HG02678 (cell line): ENCODE measurements around the gene NXF1.
"Not testable (repeated sequence)": the region's sequence is repeated elsewhere in the genome, so short reads cannot be mapped to it uniquely, and the experiment has no call there.

Experiments used
- ATAC-seq: cut with Tn5 transposase; IDR thresholded peaks from one replicate; pipeline ENCODE4 v1.9.1; 2021; ENCODE audit warnings: mild to moderate bottlenecking, moderate library complexity; ENCODE audit not compliant: unreplicated experiment

The NXF1 gene

GRCh38 chr11:62805076-62805892, at the start of gene NXF1:
NXF1 (minus strand) TSS chr11:62805440; CDS start chr11:62805356, 84 bp downstream.
- ATAC-seq: peak; percentile 87

- ATAC-seq: no peak
Observed at GRCh38 chr11:62854013-62854824, 49.0 kb upstream of the NXF1 start.

GRCh38 chr11:62853279-62853965, 48.2 kb upstream of the NXF1 start:
- no peak for ATAC-seq

GRCh38 chr11:62852523-62853188, 47.4 kb upstream of the NXF1 start:
- no peak for ATAC-seq

GRCh38 chr11:62851807-62852522, 46.7 kb upstream of the NXF1 start:
- ATAC-seq: no peak

- ATAC-seq: no peak
Observed at GRCh38 chr11:62850911-62851806, 45.9 kb upstream of the NXF1 start.

- no peak for ATAC-seq
Observed at GRCh38 chr11:62847767-62848314, 42.6 kb upstream of the NXF1 start.

GRCh38 chr11:62846177-62846576, 40.9 kb upstream of the NXF1 start:
- no peak for ATAC-seq

GRCh38 chr11:62844154-62844553, 38.9 kb upstream of the NXF1 start:
- ATAC-seq: no peak

GRCh38 chr11:62843466-62843865, 38.2 kb upstream of the NXF1 start:
- ATAC-seq: no peak

- not testable (repeated sequence) for ATAC-seq
Observed at GRCh38 chr11:62842891-62843290, 37.7 kb upstream of the NXF1 start.

GRCh38 chr11:62842171-62842741, 37.0 kb upstream of the NXF1 start:
- no peak for ATAC-seq

- ATAC-seq: peak; percentile 55
Observed at GRCh38 chr11:62841361-62842170, 36.3 kb upstream of the NXF1 start.

- ATAC-seq: not testable (repeated sequence)
Observed at GRCh38 chr11:62840721-62841360, 35.6 kb upstream of the NXF1 start.

GRCh38 chr11:62839050-62839945, 34.1 kb upstream of the NXF1 start, which contains the start of gene WDR74:
WDR74 (minus strand) TSS chr11:62839590; CDS start chr11:62839570, 20 bp downstream.
- peak; percentile 45 for ATAC-seq

- no peak for ATAC-seq
Observed at GRCh38 chr11:62835336-62835735, 30.1 kb upstream of the NXF1 start.
